ENCODE results near the gene ELFN1.
"Not testable (repeated sequence)": the region's sequence is repeated elsewhere in the genome, so short reads cannot be mapped to it uniquely, and the experiment has no call there.

Gene ELFN1

GRCh38 chr7:1755783-1756625, 85.9 kb downstream of the ELFN1 start:
- no peaks in the 10 kb centered on the region for H4K20me1 ChIP-seq
- H3K27ac ChIP-seq: no peak overlapping the region
- H3K4me3 ChIP-seq: no peak overlapping the region
- peak overlapping the region; percentile 76 for H3K4me2 ChIP-seq
- H3K9me3 ChIP-seq: no peaks in the 10 kb centered on the region
- no peak for TF ChIP-seq Cebpa-rat (IDR thresholded peaks at IDR 0.05)
- no peaks in the 10 kb centered on the region for H3K27me3 ChIP-seq
- no peaks in the 10 kb centered on the region for H3K36me3 ChIP-seq
- no peak overlapping the region for H3K9ac ChIP-seq
- peaks cover 65% of the 10 kb centered on the region for H3K4me1 ChIP-seq

GRCh38 chr7:1757601-1758000, 87.5 kb downstream of the ELFN1 start:
- no peaks in the 10 kb centered on the region for H3K9me3 ChIP-seq
- no peak for TF ChIP-seq Cebpa-rat (IDR thresholded peaks at IDR 0.05)
- no peaks in the 10 kb centered on the region for H3K36me3 ChIP-seq
- H3K27ac ChIP-seq: no peak overlapping the region
- H3K4me1 ChIP-seq: peaks cover 56% of the 10 kb centered on the region
- H3K4me2 ChIP-seq: no peak overlapping the region
- H4K20me1 ChIP-seq: no peaks in the 10 kb centered on the region
- H3K27me3 ChIP-seq: no peaks in the 10 kb centered on the region
- H3K9ac ChIP-seq: no peak overlapping the region
- no peak overlapping the region for H3K4me3 ChIP-seq

- Histone ChIP-seq H3K4me2 (no peak overlapping the region), H3K9me3 (peaks cover 6% of the 10 kb centered on the region), H3K9ac (no peak overlapping the region), H3K36me3 (no peaks in the 10 kb centered on the region), H3K4me3 (no peak overlapping the region), H4K20me1 (no peaks in the 10 kb centered on the region), H3K4me1 (peaks cover 49% of the 10 kb centered on the region), H3K27me3 (no peaks in the 10 kb centered on the region), H3K27ac (no peak overlapping the region)
- TF ChIP-seq Cebpa-rat (IDR thresholded peaks at IDR 0.05): no peak
These were observed 88.2 kb downstream of the ELFN1 start for GRCh38 chr7:1758028-1758858.

GRCh38 chr7:1758859-1759521, 88.9 kb downstream of the ELFN1 start:
- no peaks in the 10 kb centered on the region for H4K20me1 ChIP-seq
- no peak overlapping the region for H3K4me3 ChIP-seq
- peaks cover 42% of the 10 kb centered on the region for H3K4me1 ChIP-seq
- H3K27ac ChIP-seq: no peak overlapping the region
- TF ChIP-seq Cebpa-rat (IDR thresholded peaks at IDR 0.05): no peak
- peaks cover 13% of the 10 kb centered on the region for H3K9me3 ChIP-seq
- H3K4me2 ChIP-seq: no peak overlapping the region
- H3K27me3 ChIP-seq: no peaks in the 10 kb centered on the region
- no peaks in the 10 kb centered on the region for H3K36me3 ChIP-seq
- no peak overlapping the region for H3K9ac ChIP-seq

GRCh38 chr7:1761097-1761496, 91.0 kb downstream of the ELFN1 start:
- no peak for TF ChIP-seq Cebpa-rat (IDR thresholded peaks at IDR 0.05)
- H4K20me1 ChIP-seq: no peaks in the 10 kb centered on the region
- H3K36me3 ChIP-seq: no peaks in the 10 kb centered on the region
- H3K9me3 ChIP-seq: peaks cover 18% of the 10 kb centered on the region
- H3K4me1 ChIP-seq: peaks cover 24% of the 10 kb centered on the region
- no peak overlapping the region for H3K9ac ChIP-seq
- no peak overlapping the region for H3K4me3 ChIP-seq
- H3K27me3 ChIP-seq: no peaks in the 10 kb centered on the region
- no peak overlapping the region for H3K4me2 ChIP-seq
- H3K27ac ChIP-seq: no peak overlapping the region

GRCh38 chr7:1761774-1762173, 91.7 kb downstream of the ELFN1 start:
- TF ChIP-seq Cebpa-rat (IDR thresholded peaks at IDR 0.05): no peak
- Histone ChIP-seq H3K4me1 (peaks cover 17% of the 10 kb centered on the region), H3K27ac (no peak overlapping the region), H3K4me3 (no peak overlapping the region), H3K4me2 (no peak overlapping the region), H4K20me1 (no peaks in the 10 kb centered on the region), H3K9me3 (peaks cover 18% of the 10 kb centered on the region), H3K9ac (no peak overlapping the region), H3K27me3 (no peaks in the 10 kb centered on the region), H3K36me3 (no peaks in the 10 kb centered on the region)

GRCh38 chr7:1762238-1762945, 92.3 kb downstream of the ELFN1 start:
- no peak for TF ChIP-seq Cebpa-rat (IDR thresholded peaks at IDR 0.05)
- H3K4me1 ChIP-seq: peaks cover 11% of the 10 kb centered on the region
- H3K4me2 ChIP-seq: no peak overlapping the region
- H3K9me3 ChIP-seq: peaks cover 18% of the 10 kb centered on the region
- no peak overlapping the region for H3K27ac ChIP-seq
- H3K4me3 ChIP-seq: no peak overlapping the region
- H3K9ac ChIP-seq: no peak overlapping the region
- no peaks in the 10 kb centered on the region for H3K36me3 ChIP-seq
- no peaks in the 10 kb centered on the region for H4K20me1 ChIP-seq
- H3K27me3 ChIP-seq: no peaks in the 10 kb centered on the region

- TF ChIP-seq Cebpa-rat (IDR thresholded peaks at IDR 0.05): no peak
- H3K9me3 ChIP-seq: peaks cover 18% of the 10 kb centered on the region
- no peaks in the 10 kb centered on the region for H3K27me3 ChIP-seq
- H3K4me3 ChIP-seq: no peak overlapping the region
- no peaks in the 10 kb centered on the region for H4K20me1 ChIP-seq
- H3K4me1 ChIP-seq: peaks cover 4% of the 10 kb centered on the region; the same call in 1 of the 2 replicates
- no peak overlapping the region for H3K9ac ChIP-seq
- H3K27ac ChIP-seq: no peak overlapping the region
- no peak overlapping the region for H3K4me2 ChIP-seq
- H3K36me3 ChIP-seq: no peaks in the 10 kb centered on the region
These were observed 93.0 kb downstream of the ELFN1 start for GRCh38 chr7:1763033-1763432.

- peaks cover 18% of the 10 kb centered on the region for H3K9me3 ChIP-seq
- H3K4me1 ChIP-seq, H3K27ac ChIP-seq, H3K27me3 ChIP-seq, H3K4me3 ChIP-seq, H4K20me1 ChIP-seq, H3K36me3 ChIP-seq, H3K9ac ChIP-seq, H3K4me2 ChIP-seq: not testable (repeated sequence)
These were observed 93.8 kb downstream of the ELFN1 start for GRCh38 chr7:1763911-1764310.

Data from BLaER1 (cell line).